ENCODE measurements around the gene HNF1A. TPM values are rescaled to one million over a fixed set of nuclear protein-coding genes. Genes with fewer than 3 reads are reported as not detected.

The HNF1A gene
- total and polyA plus RNA-seq, 2 of the 13 experiments (the other 11 are each of a cell fraction or from before 2014, with no cell fraction given): 13.4 to 34.7 TPM

DNA sequence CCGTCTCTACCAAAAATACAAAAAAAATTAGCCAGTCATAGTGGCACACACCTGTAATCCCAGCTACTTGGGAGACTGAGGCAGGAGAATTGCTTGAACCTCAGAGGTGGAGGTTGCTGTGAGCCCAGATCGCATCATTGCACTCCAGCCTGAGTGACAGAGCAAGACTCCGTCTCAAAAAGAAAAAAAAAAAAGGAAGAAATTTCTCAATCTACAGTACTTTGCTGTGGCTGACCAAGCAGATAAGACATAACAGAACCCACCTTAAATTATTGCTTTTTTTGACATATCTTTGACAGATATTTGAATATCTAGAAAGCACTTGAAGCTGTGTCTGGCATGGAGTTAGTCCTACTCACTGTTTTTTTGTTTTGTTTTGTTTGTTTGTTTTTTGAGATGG, 34.9 kb upstream of the HNF1A start:
- DNase-seq (ENCODE audit: low spot score) (no peak), ATAC-seq (no peak), FAIRE-seq (no peak)
- Histone ChIP-seq H3K4me2 (ENCODE audit: low read depth, low read length) (no peak overlapping the region), H3K36me3 (replicated peaks in 1 of 2; ENCODE audit: control insufficient read depth in 1 of 2, insufficient read depth in 2 of 2, low read length in 2 of 2) (no peaks in the 10 kb centered on the region), H3K27me3 (ENCODE audit: control insufficient read depth in 1 of 2, insufficient read depth in 2 of 2, low read length in 2 of 2) (no peaks in the 10 kb centered on the region), H2AFZ (ENCODE audit: low read length) (no peak overlapping the region), H3K79me2 (ENCODE audit: insufficient read depth, low read length) (no peaks in the 10 kb centered on the region), H4K20me1 (ENCODE audit: insufficient read depth, low read length) (0 out of 2 replicates have a peak, but pooled peaks cover 3% of the 10 kb centered on the region), H3K4me3 (replicated peaks in 1 of 3; ENCODE audit: insufficient read depth in 1 of 3, low read depth in 2 of 3, low read length in 3 of 3) (no peak overlapping the region), H3K9me3 (ENCODE audit: low read length) (no peaks in the 10 kb centered on the region), H3K27ac (ENCODE audit: extremely low read length, insufficient read depth, low read length) (no peak overlapping the region), H3K4me1 (ENCODE audit: insufficient read depth, low read length) (peaks cover 56% of the 10 kb centered on the region), H3K9ac (ENCODE audit: insufficient read depth, low read depth, low read length) (no peak overlapping the region)
- ChIA-PET CTCF (ENCODE audit: low intra/inter-chr PET ratio, low total read pairs) (interaction anchor here (1.1 kb wide), 1 partner anchor 360 kb away, joined by 3 read pairs; no protein-coding TSS in a partner anchor), POLR2A (interaction anchor here (0.7 to 1.9 kb wide), 3 partner anchors 20 to 58 kb away, joined by 3 to 5 read pairs (median 4); partner anchors contain the start of gene HNF1A)
- in situ Hi-C loops (cut with HindIII; ENCODE audit: extremely low pct_ligation_motif_present, low pct_unique_long_range_greater_than_20kb): no loop called here
- intact Hi-C loops (cut with micrococcal nuclease; ENCODE audit: unreplicated experiment): loop anchor here (5.0 kb wide), 1 partner anchor 36 kb away; no protein-coding TSS in a partner anchor
- 38% methylated on average over 3 of the region's 3 CpGs for WGBS (ENCODE audit: low lambda C conversion rate)
- TF ChIP-seq GTF2F1 (IDR thresholded peaks at IDR 0.05; ENCODE audit: low read length) (no peak), ZNF512 (CRISPR knock-in tag; IDR thresholded peaks at IDR 0.05) (no peak), RELA (CRISPR knock-in tag; IDR thresholded peaks at IDR 0.05) (no peak), NRL (CRISPR knock-in tag; IDR thresholded peaks at IDR 0.05; ENCODE audit: borderline replicate concordance) (no peak), DRAP1 (CRISPR knock-in tag; IDR thresholded peaks at IDR 0.05) (no peak), NR2F2 (IDR thresholded peaks at IDR 0.05; ENCODE audit: borderline replicate concordance, low read depth) (no peak)
- TF ChIP-seq, protein P1, sequence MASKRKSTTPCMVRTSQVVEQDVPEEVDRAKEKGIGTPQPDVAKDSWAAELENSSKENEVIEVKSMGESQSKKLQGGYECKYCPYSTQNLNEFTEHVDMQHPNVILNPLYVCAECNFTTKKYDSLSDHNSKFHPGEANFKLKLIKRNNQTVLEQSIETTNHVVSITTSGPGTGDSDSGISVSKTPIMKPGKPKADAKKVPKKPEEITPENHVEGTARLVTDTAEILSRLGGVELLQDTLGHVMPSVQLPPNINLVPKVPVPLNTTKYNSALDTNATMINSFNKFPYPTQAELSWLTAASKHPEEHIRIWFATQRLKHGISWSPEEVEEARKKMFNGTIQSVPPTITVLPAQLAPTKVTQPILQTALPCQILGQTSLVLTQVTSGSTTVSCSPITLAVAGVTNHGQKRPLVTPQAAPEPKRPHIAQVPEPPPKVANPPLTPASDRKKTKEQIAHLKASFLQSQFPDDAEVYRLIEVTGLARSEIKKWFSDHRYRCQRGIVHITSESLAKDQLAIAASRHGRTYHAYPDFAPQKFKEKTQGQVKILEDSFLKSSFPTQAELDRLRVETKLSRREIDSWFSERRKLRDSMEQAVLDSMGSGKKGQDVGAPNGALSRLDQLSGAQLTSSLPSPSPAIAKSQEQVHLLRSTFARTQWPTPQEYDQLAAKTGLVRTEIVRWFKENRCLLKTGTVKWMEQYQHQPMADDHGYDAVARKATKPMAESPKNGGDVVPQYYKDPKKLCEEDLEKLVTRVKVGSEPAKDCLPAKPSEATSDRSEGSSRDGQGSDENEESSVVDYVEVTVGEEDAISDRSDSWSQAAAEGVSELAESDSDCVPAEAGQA (IDR thresholded peaks at IDR 0.05; ENCODE audit: low read depth): no peak
- TF ChIP-seq, protein P1 (CRISPR knock-in tag; IDR thresholded peaks at IDR 0.05; ENCODE audit: borderline replicate concordance): no peak
- BruUV-seq (replicated peaks): no TSS peak

Data from HepG2 (cell line).